ENCODE measurements around the gene MRPL2.

DNA sequence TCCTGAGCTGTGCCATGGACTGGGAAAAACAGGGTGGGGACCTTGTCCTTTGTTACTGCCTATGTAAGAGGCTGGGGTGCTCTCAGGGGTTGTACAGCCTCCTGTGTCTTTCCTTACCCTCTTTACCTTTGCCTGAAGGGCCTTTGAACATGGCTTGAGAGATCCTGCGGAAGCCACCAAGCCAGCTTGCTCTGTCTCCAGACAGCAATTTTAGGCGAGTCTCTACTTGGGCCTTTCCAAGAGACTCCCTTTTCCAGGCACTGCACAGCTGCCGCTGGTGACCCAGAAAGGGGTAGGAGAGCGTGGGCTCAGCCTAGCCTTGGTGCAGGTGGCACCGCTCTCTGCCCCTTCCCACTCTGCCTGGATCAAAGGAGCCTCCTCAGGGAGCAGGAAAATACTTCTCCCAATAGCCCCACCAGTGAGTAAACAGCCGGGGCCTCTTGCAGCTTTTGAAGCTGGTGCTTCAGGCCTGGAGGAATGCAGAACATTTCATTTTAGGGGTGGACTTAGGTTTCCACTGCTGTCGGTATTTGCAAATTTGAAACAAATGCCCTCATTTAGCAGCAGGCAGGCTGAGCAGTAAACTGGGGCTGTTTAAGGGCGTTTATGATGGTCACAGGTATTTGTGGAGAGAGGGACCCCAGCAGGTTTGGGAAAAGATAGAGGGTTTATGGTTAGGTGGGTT lies 30.8 kb upstream of the MRPL2 start:
- TF ChIP-seq POLR2AphosphoS5 (IDR thresholded peaks at IDR 0.05; ENCODE audit: low read depth, low read length) (no peak), POLR2A (IDR thresholded peaks at IDR 0.05; ENCODE audit: low read depth, low read length) (no peak), TAF1 (IDR thresholded peaks at IDR 0.05; ENCODE audit: low read depth, low read length) (no peak), PAX5 (IDR thresholded peaks at IDR 0.05; ENCODE audit: insufficient read depth, low read length, severe bottlenecking) (no peak), SPI1 (IDR thresholded peaks at IDR 0.05; ENCODE audit: low read depth, low read length) (no peak), POU2F2 (IDR thresholded peaks at IDR 0.05; ENCODE audit: low read depth, low read length) (no peak)

Data from GM12891 (cell line).